Measurements from ENCODE around the gene PLD6. TPM values are rescaled to one million over a fixed set of nuclear protein-coding genes. Genes with fewer than 3 reads are reported as not detected.

The PLD6 gene
- total RNA-seq, 4 donors from 2014 or later: 1.9 to 5.1 (median 2.7) TPM

DNA sequence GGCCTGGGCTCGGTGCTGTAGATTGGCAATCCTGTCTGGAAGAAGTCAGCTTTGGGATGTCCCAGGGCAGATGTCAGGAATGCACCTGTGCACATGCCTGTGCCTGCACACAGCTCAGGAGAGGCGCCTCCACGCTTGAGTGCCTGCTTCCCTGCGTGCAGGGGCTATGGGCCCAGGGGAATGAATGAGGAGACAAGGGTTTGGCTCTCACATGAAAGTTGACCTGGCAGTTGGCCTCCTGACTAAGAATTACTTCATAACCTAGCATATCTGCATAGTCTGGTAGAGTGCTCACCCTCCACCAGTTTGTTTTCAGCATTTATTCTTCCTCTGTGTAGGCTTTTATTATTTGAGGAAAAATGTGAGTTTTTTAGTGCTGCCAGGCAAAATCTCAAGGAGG lies 50.0 kb downstream of the PLD6 start:
- ATAC-seq (no peak), DNase-seq (no peak)
- H3K4me1 ChIP-seq: peaks cover 37 to 42% of the 10 kb centered on the region in 2 donors
- no peaks in the 10 kb centered on the region for H3K9me3 ChIP-seq
- intact Hi-C loops (cut with DNase I; ENCODE audit: low total_unique reads) (no loop called here), in situ Hi-C loops (cut with MboI; ENCODE audit: low sequenced_read_pairs in 4 of 4) (loop anchor here in 1 of 4 donors (10.0 kb wide), 1 partner anchor 161 kb away; no protein-coding TSS in a partner anchor)
- peak overlapping the region in 3 of 4 donors; percentile 30 to 76 (median 56) for H3K27ac ChIP-seq
- no peak overlapping the region for H3K4me3 ChIP-seq
- no peaks in the 10 kb centered on the region for H3K27me3 ChIP-seq
- peaks cover 0 to 59% of the 10 kb centered on the region in 2 donors for H3K36me3 ChIP-seq
- TF ChIP-seq POLR2A (IDR thresholded peaks at IDR 0.05): no peak
- TF ChIP-seq, protein P1, sequence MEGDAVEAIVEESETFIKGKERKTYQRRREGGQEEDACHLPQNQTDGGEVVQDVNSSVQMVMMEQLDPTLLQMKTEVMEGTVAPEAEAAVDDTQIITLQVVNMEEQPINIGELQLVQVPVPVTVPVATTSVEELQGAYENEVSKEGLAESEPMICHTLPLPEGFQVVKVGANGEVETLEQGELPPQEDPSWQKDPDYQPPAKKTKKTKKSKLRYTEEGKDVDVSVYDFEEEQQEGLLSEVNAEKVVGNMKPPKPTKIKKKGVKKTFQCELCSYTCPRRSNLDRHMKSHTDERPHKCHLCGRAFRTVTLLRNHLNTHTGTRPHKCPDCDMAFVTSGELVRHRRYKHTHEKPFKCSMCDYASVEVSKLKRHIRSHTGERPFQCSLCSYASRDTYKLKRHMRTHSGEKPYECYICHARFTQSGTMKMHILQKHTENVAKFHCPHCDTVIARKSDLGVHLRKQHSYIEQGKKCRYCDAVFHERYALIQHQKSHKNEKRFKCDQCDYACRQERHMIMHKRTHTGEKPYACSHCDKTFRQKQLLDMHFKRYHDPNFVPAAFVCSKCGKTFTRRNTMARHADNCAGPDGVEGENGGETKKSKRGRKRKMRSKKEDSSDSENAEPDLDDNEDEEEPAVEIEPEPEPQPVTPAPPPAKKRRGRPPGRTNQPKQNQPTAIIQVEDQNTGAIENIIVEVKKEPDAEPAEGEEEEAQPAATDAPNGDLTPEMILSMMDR (IDR thresholded peaks at IDR 0.05 in 4 of 5, conservative IDR thresholded peaks at IDR 0.05 in 1 of 5): no peak

DNA sequence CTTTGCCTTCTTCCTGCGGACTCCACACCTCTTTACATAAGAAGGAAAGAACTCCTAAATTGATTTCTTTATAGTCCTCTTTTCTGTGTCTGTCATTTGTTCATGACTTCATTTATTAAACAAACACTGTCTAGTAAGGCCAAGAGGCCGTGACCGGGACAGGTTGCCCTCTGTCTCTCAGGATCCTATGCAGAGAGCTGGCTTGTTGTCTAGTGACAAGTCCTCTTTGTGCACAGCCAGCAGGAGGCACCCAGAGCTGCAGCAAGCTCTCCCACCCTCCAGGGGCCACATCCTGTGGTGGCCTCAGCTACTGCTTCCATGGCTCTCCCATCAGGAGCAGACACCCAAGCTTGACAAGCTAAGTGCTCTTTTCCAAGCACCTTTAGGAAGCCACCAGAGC lies 50.6 kb downstream of the PLD6 start:
- H3K27me3 ChIP-seq: no peaks in the 10 kb centered on the region
- TF ChIP-seq POLR2A (IDR thresholded peaks at IDR 0.05): no peak
- TF ChIP-seq, protein P1 (IDR thresholded peaks at IDR 0.05 in 4 of 5, conservative IDR thresholded peaks at IDR 0.05 in 1 of 5): no peak
- no peak overlapping the region for H3K4me3 ChIP-seq
- peaks cover 0 to 58% of the 10 kb centered on the region in 2 donors for H3K36me3 ChIP-seq
- no peaks in the 10 kb centered on the region for H3K9me3 ChIP-seq
- intact Hi-C loops (cut with DNase I; ENCODE audit: low total_unique reads): loop anchor here (2.0 kb wide), 1 partner anchor 35 kb away; no protein-coding TSS in a partner anchor
- ATAC-seq (no peak), DNase-seq (no peak)
- H3K4me1 ChIP-seq: peaks cover 42 to 45% of the 10 kb centered on the region in 2 donors
- in situ Hi-C loops (cut with MboI; ENCODE audit: low sequenced_read_pairs in 4 of 4): loop anchor here in 1 of 4 donors (10.0 kb wide), 1 partner anchor 161 kb away; no protein-coding TSS in a partner anchor
- H3K27ac ChIP-seq: peak overlapping the region in 3 of 4 donors; percentile 30 to 56 (median 35)

DNA sequence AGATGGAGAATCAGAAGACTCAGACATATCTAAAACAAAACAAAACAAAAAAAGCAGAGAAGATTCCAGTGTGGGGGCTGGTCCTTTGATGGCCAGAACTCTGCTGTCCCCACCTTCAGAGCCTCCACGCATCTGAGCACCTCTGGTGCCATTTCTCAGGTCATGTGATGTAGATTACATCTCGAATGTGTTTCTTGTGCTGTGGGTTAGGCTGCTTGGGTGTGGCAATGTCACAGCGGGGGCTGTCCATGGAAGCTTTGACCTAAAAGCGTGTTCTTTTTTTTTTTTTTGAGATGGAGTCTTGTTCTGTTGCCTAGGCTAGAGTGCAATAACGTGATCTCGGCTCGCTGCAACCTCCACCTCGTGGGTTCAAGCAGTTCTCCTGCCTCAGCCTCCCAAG lies 51.2 kb downstream of the PLD6 start:
- in situ Hi-C loops (cut with MboI; ENCODE audit: low sequenced_read_pairs in 4 of 4): loop anchor here in 1 of 4 donors (10.0 kb wide), 1 partner anchor 160 kb away; no protein-coding TSS in a partner anchor
- H3K9me3 ChIP-seq: no peaks in the 10 kb centered on the region
- H3K27me3 ChIP-seq: no peaks in the 10 kb centered on the region
- peaks cover 43 to 48% of the 10 kb centered on the region in 2 donors for H3K4me1 ChIP-seq
- H3K36me3 ChIP-seq: peaks cover 0 to 58% of the 10 kb centered on the region in 2 donors
- H3K4me3 ChIP-seq: no peak overlapping the region
- ATAC-seq: no peak
- DNase-seq: no peak
- peak overlapping the region in 2 of 4 donors; percentile 35 to 56 for H3K27ac ChIP-seq
- intact Hi-C loops (cut with DNase I; ENCODE audit: low total_unique reads): loop anchor here (2.0 to 5.0 kb wide), 2 partner anchors 36 to 127 kb away; partner anchors contain the start of gene COPS3
- no peak for TF ChIP-seq POLR2A (IDR thresholded peaks at IDR 0.05)
- TF ChIP-seq, protein P1 (IDR thresholded peaks at IDR 0.05 in 4 of 5, conservative IDR thresholded peaks at IDR 0.05 in 1 of 5): no peak

DNA sequence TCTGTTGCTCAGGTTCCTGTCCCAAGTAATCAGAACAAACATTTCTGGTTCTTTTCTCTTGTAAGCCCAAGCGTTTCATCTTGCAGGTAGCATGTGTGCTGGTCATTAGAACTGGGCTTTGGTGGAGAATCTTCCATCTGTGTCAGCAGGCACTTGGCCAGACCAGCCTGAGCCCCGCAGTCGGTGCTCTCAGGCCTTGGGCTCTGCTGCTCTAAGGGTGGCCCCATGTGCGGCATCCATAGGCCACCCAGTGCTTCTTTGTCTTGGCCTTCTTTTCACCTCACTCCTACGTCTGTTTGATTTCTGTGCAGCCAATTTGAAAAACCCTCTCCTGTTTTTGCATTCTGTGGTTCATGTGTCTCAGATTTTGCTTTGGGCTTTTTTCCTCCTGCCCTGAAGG lies 51.6 kb downstream of the PLD6 start:
- no peak overlapping the region for H3K4me3 ChIP-seq
- no peak overlapping the region for H3K27ac ChIP-seq
- no peak for TF ChIP-seq POLR2A (IDR thresholded peaks at IDR 0.05)
- TF ChIP-seq, protein P1 (IDR thresholded peaks at IDR 0.05 in 4 of 5, conservative IDR thresholded peaks at IDR 0.05 in 1 of 5): no peak
- no peaks in the 10 kb centered on the region for H3K27me3 ChIP-seq
- in situ Hi-C loops (cut with MboI; ENCODE audit: low sequenced_read_pairs in 4 of 4) (loop anchor here in 1 of 4 donors (10.0 kb wide), 1 partner anchor 160 kb away; no protein-coding TSS in a partner anchor), intact Hi-C loops (cut with DNase I; ENCODE audit: low total_unique reads) (loop anchor here (2.0 to 5.0 kb wide), 2 partner anchors 36 to 128 kb away; partner anchors contain the start of gene COPS3)
- no peak for ATAC-seq
- H3K9me3 ChIP-seq: no peaks in the 10 kb centered on the region
- DNase-seq: no peak
- peaks cover 40 to 51% of the 10 kb centered on the region in 2 donors for H3K4me1 ChIP-seq
- peaks cover 0 to 57% of the 10 kb centered on the region in 2 donors for H3K36me3 ChIP-seq
